Fibroblast of lung (primary cell): ENCODE measurements around the gene ADAMTS9.

Source experiments
- CTCF ChIP-seq, 2 donors: IDR thresholded peaks in 1 of 2; conservative IDR thresholded peaks in 1 of 2; 1 replicate in 1 of 2; 2 replicates in 1 of 2; pipeline ENCODE4 v1.5.1; 2011 to 2012; ENCODE audit warnings: low read length in 2 of 2, control low read depth in 1 of 2, inconsistent platforms in 1 of 2, low read depth in 1 of 2, mild to moderate bottlenecking in 1 of 2
- EZH2 ChIP-seq: IDR thresholded peaks from 2 replicates; pipeline ENCODE4 v1.5.1; 2012; ENCODE audit warnings: low read length, control low read depth, mild to moderate bottlenecking; ENCODE audit errors: missing control alignments

GRCh38 chr3:64508140-64508539 is 179.7 kb downstream of the ADAMTS9 start:
- no peak for TF ChIP-seq EZH2
- no peak for TF ChIP-seq CTCF (conservative IDR thresholded peaks at IDR 0.05 in 1 of 2, IDR thresholded peaks at IDR 0.05 in 1 of 2; ENCODE audit: low read depth in 1 of 2, low read length in 2 of 2)
